LNCAP (cell line): Measurements from ENCODE around the gene KIRREL3.

ENCODE experiments used
- TF ChIP-seq, protein P1 (sequence below): fragments of 450-650 bp; IDR thresholded peaks from 2 replicates; pipeline ENCODE4 v1.5.1; 2017; ENCODE audit warnings: mild to moderate bottlenecking

KIRREL3 gene

DNA sequence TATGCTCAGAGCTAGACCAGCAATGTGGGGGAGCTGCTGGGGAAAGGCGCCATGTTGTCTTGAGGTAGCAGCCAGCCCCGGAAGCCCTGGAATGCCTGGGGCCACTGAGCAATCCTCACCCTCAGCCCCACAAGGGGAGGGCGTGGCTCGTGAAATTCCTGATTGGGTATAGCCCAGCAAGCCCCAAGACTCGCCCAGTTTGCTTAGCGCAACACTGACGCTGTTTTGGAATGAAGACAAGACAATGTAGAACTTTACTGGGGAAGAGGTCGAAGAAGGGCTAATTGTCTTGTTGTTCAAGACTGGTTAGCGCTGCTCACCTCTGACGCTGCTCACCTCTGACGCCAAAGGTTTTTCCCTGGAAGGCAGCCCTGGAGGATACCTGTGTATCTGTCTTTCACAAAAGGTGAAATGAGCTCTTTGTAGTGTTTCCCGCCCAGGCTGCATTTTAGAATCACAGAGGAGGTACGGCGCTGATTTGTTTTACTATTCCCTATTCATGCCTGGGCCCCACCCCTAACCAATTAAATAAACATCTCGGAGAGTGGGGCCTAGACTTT is 597.5 kb downstream of the KIRREL3 start:
- TF ChIP-seq, protein P1, sequence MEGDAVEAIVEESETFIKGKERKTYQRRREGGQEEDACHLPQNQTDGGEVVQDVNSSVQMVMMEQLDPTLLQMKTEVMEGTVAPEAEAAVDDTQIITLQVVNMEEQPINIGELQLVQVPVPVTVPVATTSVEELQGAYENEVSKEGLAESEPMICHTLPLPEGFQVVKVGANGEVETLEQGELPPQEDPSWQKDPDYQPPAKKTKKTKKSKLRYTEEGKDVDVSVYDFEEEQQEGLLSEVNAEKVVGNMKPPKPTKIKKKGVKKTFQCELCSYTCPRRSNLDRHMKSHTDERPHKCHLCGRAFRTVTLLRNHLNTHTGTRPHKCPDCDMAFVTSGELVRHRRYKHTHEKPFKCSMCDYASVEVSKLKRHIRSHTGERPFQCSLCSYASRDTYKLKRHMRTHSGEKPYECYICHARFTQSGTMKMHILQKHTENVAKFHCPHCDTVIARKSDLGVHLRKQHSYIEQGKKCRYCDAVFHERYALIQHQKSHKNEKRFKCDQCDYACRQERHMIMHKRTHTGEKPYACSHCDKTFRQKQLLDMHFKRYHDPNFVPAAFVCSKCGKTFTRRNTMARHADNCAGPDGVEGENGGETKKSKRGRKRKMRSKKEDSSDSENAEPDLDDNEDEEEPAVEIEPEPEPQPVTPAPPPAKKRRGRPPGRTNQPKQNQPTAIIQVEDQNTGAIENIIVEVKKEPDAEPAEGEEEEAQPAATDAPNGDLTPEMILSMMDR = no peak

GRCh38 chr11:126400479-126400878 is 600.1 kb downstream of the KIRREL3 start:
- TF ChIP-seq, protein P1 = no peak

DNA sequence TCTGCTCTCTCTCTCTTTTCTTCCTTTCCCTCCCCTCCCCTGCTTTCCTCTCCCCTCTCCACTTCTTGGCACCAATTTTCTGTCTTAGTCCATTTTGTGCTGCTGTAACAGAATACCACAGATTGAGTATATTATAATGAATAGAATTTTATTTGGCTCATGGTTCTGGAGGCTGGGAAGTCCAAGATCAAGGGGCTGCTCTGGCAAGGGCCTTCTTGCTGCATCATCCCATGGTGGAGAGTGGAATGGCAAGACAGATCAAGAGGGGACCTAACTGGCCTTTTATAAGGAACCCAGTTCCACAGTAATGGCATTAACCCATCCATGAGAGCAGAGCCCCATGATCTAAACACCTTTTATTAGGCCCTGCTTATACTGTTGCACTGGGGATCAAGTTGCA is 600.6 kb downstream of the KIRREL3 start:
- TF ChIP-seq, protein P1 = no peak

DNA sequence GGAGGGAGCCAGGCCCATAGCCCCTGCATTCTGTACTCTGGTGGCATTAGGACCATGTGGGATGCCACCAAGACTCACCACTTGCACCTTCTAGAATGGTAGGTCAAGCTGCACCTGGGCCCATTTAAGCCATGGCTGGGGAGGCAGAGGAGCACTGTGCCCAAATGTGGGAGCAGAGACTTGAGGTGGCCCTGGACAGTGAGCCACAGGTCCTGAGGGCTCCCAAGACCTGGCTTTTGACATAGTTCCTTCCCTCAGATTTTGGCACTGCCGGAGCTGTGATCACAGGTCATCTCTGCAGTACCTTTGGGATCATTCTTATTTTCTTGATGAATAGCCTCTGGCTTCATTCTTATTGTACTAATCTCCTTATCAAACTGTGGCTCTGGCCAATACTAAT is 601.8 kb downstream of the KIRREL3 start:
- TF ChIP-seq, protein P1 = no peak

- TF ChIP-seq, protein P1 = no peak
Measured at GRCh38 chr11:126398296-126398695, 602.3 kb downstream of the KIRREL3 start.

- TF ChIP-seq, protein P1 = no peak
Measured at GRCh38 chr11:126396965-126397364, 603.6 kb downstream of the KIRREL3 start.

DNA sequence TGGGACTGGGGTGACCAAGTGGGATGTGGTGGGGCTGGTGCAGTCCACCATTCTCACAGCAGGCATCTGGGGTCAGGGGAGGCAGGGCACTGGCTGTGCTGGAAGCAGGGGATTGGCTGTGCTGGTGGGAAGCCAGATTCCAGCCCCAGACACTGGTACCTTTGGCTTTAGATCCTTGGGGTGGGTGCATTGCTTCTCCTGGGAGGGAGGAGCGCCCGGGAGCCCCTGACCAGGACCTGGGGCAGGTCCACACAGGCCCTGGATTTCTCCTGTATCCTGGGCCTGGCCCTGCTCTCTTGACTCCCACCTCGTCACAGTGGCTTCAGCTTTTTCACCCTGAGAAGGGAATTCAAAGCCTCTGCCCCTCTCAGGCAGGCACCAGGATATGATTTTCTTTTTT is 606.5 kb downstream of the KIRREL3 start:
- TF ChIP-seq, protein P1 = no peak

DNA sequence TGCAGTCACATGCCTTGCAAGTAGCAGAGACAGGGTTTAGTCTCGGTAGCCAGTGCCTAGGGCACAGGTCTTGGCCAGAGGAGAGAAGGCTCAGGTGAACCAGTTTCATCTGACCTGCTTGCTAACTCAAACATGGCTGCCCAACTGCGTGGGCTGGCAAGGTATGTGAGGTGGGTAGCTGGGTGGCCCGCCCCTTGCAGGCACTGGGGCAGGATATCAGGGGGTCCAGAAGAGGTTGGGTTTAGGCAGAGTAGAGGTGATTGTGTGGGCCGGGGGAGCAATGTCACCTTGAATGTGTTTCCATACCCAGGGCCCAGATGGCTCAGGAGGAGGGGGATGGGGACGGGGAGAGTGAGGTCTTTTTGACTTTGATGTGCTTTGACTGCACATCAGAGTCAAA is 607.4 kb downstream of the KIRREL3 start:
- TF ChIP-seq, protein P1 = no peak
